ENCODE data around the gene HES4.
"Not testable (repeated sequence)": the region's sequence is repeated elsewhere in the genome, so short reads cannot be mapped to it uniquely, and the experiment has no call there.

HES4 gene

GRCh38 chr1:994546-994945, 5.4 kb downstream of the HES4 start:
- H3K27ac ChIP-seq (ENCODE audit: low read length); H3K36me3 ChIP-seq (ENCODE audit: control insufficient read depth in 1 of 2, insufficient read depth in 2 of 2, low read length in 2 of 2): not testable (repeated sequence)

DNA sequence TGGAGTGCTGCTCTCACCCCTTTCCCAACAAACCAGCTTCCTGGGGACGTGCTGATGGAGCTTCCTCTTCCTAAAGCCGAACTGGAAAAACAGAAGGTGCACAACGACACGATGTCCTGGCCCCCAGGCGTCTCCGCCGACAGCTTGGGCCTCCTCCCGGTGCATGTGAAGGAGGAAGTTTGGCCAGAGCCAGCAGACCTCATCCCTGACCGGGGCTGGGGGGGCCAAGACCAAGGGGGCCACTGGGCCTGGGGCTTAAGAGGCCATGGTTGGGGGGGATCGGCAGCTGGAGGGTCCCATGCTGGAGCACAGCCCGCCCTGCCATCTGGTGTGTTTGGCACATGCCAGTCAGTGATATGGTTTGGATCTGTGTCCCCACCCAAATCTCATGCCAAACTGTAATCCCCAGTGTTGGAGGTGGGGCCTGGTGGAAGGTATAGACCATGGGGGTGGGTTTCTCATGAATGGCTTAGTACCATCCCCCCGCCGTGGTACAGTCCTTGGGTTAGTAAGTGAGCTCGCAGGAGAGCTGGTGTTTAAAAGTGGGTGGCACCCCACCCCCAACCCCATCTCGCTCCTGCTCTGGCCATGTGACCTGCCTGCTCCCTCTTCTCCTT, 6.4 kb downstream of the HES4 start:
- H3K27ac ChIP-seq (ENCODE audit: low read length), result no peak overlapping the region
- no peaks in the 10 kb centered on the region for H3K36me3 ChIP-seq (ENCODE audit: control insufficient read depth in 1 of 2, insufficient read depth in 2 of 2, low read length in 2 of 2)
- H3K27me3 ChIP-seq (ENCODE audit: low read depth, low read length), result peaks cover 4% of the 10 kb centered on the region
- H3K9me3 ChIP-seq (ENCODE audit: control insufficient read depth in 1 of 2, low read length in 2 of 2), result peaks cover 0 to 10% of the 10 kb centered on the region in 2 donors
- no peak overlapping the region for H3K4me3 ChIP-seq (ENCODE audit: low read depth in 1 of 2, low read length in 2 of 2)
- peaks cover 0 to 10% of the 10 kb centered on the region in 2 donors for H3K4me1 ChIP-seq (ENCODE audit: control insufficient read depth in 1 of 2, insufficient read depth in 2 of 2, low read length in 2 of 2)

More at GRCh38 chr1:994546-994945, 5.4 kb downstream of the HES4 start:
- not testable (repeated sequence) for H3K27me3 ChIP-seq (ENCODE audit: low read depth, low read length); H3K9me3 ChIP-seq (ENCODE audit: control insufficient read depth in 1 of 2, low read length in 2 of 2); H3K4me3 ChIP-seq (ENCODE audit: low read depth in 1 of 2, low read length in 2 of 2)
- peaks cover 0 to 16% of the 10 kb centered on the region in 2 donors for H3K4me1 ChIP-seq (ENCODE audit: control insufficient read depth in 1 of 2, insufficient read depth in 2 of 2, low read length in 2 of 2)

- H3K27me3 ChIP-seq (ENCODE audit: low read depth, low read length), result peaks cover 4% of the 10 kb centered on the region
- no peaks in the 10 kb centered on the region for H3K36me3 ChIP-seq (ENCODE audit: control insufficient read depth in 1 of 2, insufficient read depth in 2 of 2, low read length in 2 of 2)
- H3K9me3 ChIP-seq (ENCODE audit: control insufficient read depth in 1 of 2, low read length in 2 of 2), result peaks cover 0 to 10% of the 10 kb centered on the region in 2 donors
- peaks cover 0 to 2% of the 10 kb centered on the region in 2 donors for H3K4me1 ChIP-seq (ENCODE audit: control insufficient read depth in 1 of 2, insufficient read depth in 2 of 2, low read length in 2 of 2)
- H3K4me3 ChIP-seq (ENCODE audit: low read depth in 1 of 2, low read length in 2 of 2), result no peak overlapping the region
- H3K27ac ChIP-seq (ENCODE audit: low read length), result no peak overlapping the region
Observed at GRCh38 chr1:992362-992761, 7.5 kb downstream of the HES4 start.

GRCh38 chr1:991895-992294, 8.0 kb downstream of the HES4 start:
- Histone ChIP-seq H3K9me3 (ENCODE audit: control insufficient read depth in 1 of 2, low read length in 2 of 2) (peaks cover 0 to 10% of the 10 kb centered on the region in 2 donors), H3K27me3 (ENCODE audit: low read depth, low read length) (peaks cover 1% of the 10 kb centered on the region), H3K4me3 (ENCODE audit: low read depth in 1 of 2, low read length in 2 of 2) (no peak overlapping the region), H3K4me1 (ENCODE audit: control insufficient read depth in 1 of 2, insufficient read depth in 2 of 2, low read length in 2 of 2) (no peaks in the 10 kb centered on the region), H3K27ac (ENCODE audit: low read length) (no peak overlapping the region), H3K36me3 (ENCODE audit: control insufficient read depth in 1 of 2, insufficient read depth in 2 of 2, low read length in 2 of 2) (no peaks in the 10 kb centered on the region)

- not testable (repeated sequence) for H3K27me3 ChIP-seq (ENCODE audit: low read depth, low read length); H3K9me3 ChIP-seq (ENCODE audit: control insufficient read depth in 1 of 2, low read length in 2 of 2); H3K36me3 ChIP-seq (ENCODE audit: control insufficient read depth in 1 of 2, insufficient read depth in 2 of 2, low read length in 2 of 2); H3K27ac ChIP-seq (ENCODE audit: low read length); H3K4me1 ChIP-seq (ENCODE audit: control insufficient read depth in 1 of 2, insufficient read depth in 2 of 2, low read length in 2 of 2); H3K4me3 ChIP-seq (ENCODE audit: low read depth in 1 of 2, low read length in 2 of 2)
Observed at GRCh38 chr1:991275-991674, 8.6 kb downstream of the HES4 start.

DNA sequence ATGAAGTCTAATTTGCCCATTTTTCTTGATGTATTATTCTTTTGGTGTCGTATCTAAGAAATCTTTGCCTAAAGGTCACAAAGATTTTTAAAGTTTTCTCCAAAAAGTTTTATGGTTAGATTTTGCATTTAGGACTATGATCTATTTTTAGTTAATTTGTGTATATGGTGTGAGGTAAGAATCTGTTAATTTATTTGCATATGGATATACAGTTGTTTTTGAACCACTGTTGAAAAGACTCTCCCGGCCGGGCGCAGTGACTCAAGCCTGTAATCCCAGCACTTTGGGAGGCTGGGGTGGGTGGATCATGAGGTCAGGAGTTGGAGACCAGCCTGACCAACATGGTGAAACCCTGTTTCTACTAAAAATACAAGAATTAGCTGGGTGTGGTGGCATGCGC, 11.8 kb downstream of the HES4 start:
- not testable (repeated sequence) for H3K4me1 ChIP-seq (ENCODE audit: control insufficient read depth in 1 of 2, insufficient read depth in 2 of 2, low read length in 2 of 2); H3K4me3 ChIP-seq (ENCODE audit: low read depth in 1 of 2, low read length in 2 of 2); H3K27me3 ChIP-seq (ENCODE audit: low read depth, low read length); H3K36me3 ChIP-seq (ENCODE audit: control insufficient read depth in 1 of 2, insufficient read depth in 2 of 2, low read length in 2 of 2); H3K9me3 ChIP-seq (ENCODE audit: control insufficient read depth in 1 of 2, low read length in 2 of 2); H3K27ac ChIP-seq (ENCODE audit: low read length)

DNA sequence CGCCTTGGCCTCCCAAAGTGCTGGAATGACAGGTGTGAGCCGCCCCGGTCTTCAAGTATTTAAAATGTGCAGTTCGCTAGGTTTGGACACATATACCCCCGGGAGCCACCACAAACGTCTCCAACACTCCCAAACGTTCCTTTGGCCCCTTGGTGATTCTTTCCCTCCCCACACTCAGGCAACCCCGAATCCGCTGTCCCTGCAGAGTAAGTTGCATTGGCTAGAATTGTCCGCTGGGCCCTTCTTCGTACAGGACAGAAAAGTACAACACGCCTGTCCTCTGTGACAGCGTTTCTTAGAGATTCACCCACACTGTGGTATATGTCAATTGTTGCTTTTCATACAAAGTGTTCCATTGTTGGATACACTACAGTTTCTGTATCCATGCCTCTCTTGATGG, 14.8 kb downstream of the HES4 start:
- H3K9me3 ChIP-seq (ENCODE audit: control insufficient read depth in 1 of 2, low read length in 2 of 2), result no peaks in the 10 kb centered on the region
- no peak overlapping the region for H3K27ac ChIP-seq (ENCODE audit: low read length)
- no peak overlapping the region for H3K4me3 ChIP-seq (ENCODE audit: low read depth in 1 of 2, low read length in 2 of 2)
- peaks cover 5% of the 10 kb centered on the region for H3K27me3 ChIP-seq (ENCODE audit: low read depth, low read length)
- H3K4me1 ChIP-seq (ENCODE audit: control insufficient read depth in 1 of 2, insufficient read depth in 2 of 2, low read length in 2 of 2), result peaks cover 0 to 6% of the 10 kb centered on the region in 2 donors
- no peaks in the 10 kb centered on the region for H3K36me3 ChIP-seq (ENCODE audit: control insufficient read depth in 1 of 2, insufficient read depth in 2 of 2, low read length in 2 of 2)

- H3K36me3 ChIP-seq (ENCODE audit: control insufficient read depth in 1 of 2, insufficient read depth in 2 of 2, low read length in 2 of 2), result no peaks in the 10 kb centered on the region
- no peaks in the 10 kb centered on the region for H3K9me3 ChIP-seq (ENCODE audit: control insufficient read depth in 1 of 2, low read length in 2 of 2)
- H3K27ac ChIP-seq (ENCODE audit: low read length), result no peak overlapping the region
- peaks cover 5% of the 10 kb centered on the region for H3K27me3 ChIP-seq (ENCODE audit: low read depth, low read length)
- H3K4me3 ChIP-seq (ENCODE audit: low read depth in 1 of 2, low read length in 2 of 2), result no peak overlapping the region
- peaks cover 0 to 6% of the 10 kb centered on the region in 2 donors for H3K4me1 ChIP-seq (ENCODE audit: control insufficient read depth in 1 of 2, insufficient read depth in 2 of 2, low read length in 2 of 2)
Observed at GRCh38 chr1:984476-984814, 15.5 kb downstream of the HES4 start.

DNA sequence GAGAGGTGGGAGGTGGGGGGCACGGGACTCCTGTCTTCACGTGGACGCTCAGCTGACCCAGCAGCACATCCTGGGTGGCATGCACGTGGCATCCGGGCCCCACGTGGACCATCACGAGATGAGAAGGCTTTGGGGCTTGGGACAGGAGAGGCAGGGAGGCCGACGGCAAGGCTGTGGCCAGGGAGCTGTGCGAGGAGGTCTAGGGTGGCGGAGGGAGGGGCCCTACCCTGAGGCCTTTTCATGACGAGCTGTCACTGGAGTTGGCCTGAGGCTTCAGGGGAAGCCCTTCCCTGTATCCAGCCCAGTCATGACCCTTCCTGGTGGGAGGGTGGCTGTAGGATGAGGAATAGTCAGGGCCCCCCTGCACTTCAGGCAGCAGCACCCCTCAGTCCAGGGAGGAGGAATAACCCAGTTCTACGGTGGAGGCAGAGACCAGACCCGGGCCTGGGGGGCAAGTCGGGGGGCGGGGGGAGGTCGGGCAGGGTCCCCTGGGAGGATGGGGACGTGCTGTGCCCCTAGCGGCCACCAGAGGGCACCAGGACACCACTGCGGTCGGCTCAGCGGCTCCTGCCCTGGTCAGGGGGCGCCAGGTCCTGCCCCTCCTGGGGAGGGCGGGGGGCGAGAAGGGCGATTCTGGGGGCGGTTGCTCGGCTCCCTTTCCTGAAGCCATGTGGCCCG, 16.0 kb downstream of the HES4 start:
- Histone ChIP-seq H3K27ac (ENCODE audit: low read length) (no peak overlapping the region), H3K36me3 (ENCODE audit: control insufficient read depth in 1 of 2, insufficient read depth in 2 of 2, low read length in 2 of 2) (no peaks in the 10 kb centered on the region), H3K27me3 (ENCODE audit: low read depth, low read length) (peaks cover 5% of the 10 kb centered on the region), H3K9me3 (ENCODE audit: control insufficient read depth in 1 of 2, low read length in 2 of 2) (no peaks in the 10 kb centered on the region), H3K4me3 (ENCODE audit: low read depth in 1 of 2, low read length in 2 of 2) (no peak overlapping the region), H3K4me1 (ENCODE audit: control insufficient read depth in 1 of 2, insufficient read depth in 2 of 2, low read length in 2 of 2) (peaks cover 0 to 6% of the 10 kb centered on the region in 2 donors)

- Histone ChIP-seq H3K4me1 (ENCODE audit: control insufficient read depth in 1 of 2, insufficient read depth in 2 of 2, low read length in 2 of 2) (peaks cover 0 to 6% of the 10 kb centered on the region in 2 donors), H3K27me3 (ENCODE audit: low read depth, low read length) (peaks cover 5% of the 10 kb centered on the region), H3K9me3 (ENCODE audit: control insufficient read depth in 1 of 2, low read length in 2 of 2) (no peaks in the 10 kb centered on the region), H3K27ac (ENCODE audit: low read length) (no peak overlapping the region), H3K36me3 (ENCODE audit: control insufficient read depth in 1 of 2, insufficient read depth in 2 of 2, low read length in 2 of 2) (no peaks in the 10 kb centered on the region), H3K4me3 (ENCODE audit: low read depth in 1 of 2, low read length in 2 of 2) (no peak overlapping the region)
Observed at GRCh38 chr1:982765-983436, 17.0 kb downstream of the HES4 start.

- Histone ChIP-seq H3K27me3 (ENCODE audit: low read depth, low read length) (peaks cover 5% of the 10 kb centered on the region), H3K9me3 (ENCODE audit: control insufficient read depth in 1 of 2, low read length in 2 of 2) (no peaks in the 10 kb centered on the region), H3K36me3 (ENCODE audit: control insufficient read depth in 1 of 2, insufficient read depth in 2 of 2, low read length in 2 of 2) (no peaks in the 10 kb centered on the region), H3K4me1 (ENCODE audit: control insufficient read depth in 1 of 2, insufficient read depth in 2 of 2, low read length in 2 of 2) (peaks cover 0 to 6% of the 10 kb centered on the region in 2 donors), H3K27ac (ENCODE audit: low read length) (no peak within 1 kb of the TSS), H3K4me3 (ENCODE audit: low read depth in 1 of 2, low read length in 2 of 2) (no peak within 1 kb of the TSS)
Observed at GRCh38 chr1:981955-982558, 17.8 kb downstream of the HES4 start, which contains the start of gene PERM1. Gene PERM1 (minus strand): TSS chr1:982093. CDS start chr1:981029, 1,064 bp downstream.
